ENCODE data around the gene DSG2.

Gene DSG2

DNA sequence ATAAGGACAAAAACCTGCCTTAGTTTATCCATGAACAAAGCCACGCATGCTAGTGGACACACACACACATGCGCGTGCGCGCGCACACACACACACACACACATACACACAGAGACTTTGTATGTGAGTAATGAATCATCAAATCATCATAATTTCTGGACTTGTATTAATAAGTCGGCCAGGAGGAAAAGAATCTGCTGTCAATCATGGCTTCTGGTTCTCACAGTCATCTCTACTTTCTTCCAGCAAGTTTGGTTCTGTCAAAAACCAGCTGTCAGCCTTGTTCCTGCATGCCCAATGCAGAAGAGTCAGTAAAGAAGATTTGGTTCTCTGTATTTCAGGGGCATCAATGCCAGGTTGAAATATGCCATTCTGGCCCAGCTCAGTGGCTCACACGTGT, 92.6 kb downstream of the DSG2 start:
- DNase-seq (ENCODE audit: low read depth), result no peak

DNA sequence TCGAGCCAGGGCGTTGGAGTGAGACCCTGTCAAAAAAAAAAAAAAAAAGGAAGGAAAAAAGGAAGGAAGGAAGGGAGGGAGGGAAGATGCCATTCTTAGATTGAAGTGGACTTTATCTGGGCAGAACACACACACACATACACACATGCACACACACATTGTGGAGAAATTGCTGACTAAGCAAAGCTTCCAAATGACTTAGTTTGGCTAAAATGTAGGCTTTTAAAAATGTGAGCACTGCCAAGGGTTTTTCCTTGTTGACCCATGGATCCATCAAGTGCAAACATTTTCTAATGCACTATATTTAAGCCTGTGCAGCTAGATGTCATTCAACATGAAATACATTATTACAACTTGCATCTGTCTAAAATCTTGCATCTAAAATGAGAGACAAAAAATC, 93.1 kb downstream of the DSG2 start:
- no peak for DNase-seq (ENCODE audit: low read depth)

DNA sequence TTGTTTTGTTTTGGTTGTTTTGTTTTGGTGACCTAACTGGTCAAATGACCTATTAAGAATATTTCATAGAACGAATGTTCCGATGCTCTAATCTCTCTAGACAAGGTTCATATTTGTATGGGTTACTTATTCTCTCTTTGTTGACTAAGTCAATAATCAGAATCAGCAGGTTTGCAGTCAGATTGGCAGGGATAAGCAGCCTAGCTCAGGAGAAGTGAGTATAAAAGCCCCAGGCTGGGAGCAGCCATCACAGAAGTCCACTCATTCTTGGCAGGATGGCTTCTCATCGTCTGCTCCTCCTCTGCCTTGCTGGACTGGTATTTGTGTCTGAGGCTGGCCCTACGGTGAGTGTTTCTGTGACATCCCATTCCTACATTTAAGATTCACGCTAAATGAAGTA, 93.7 kb downstream of the DSG2 start, which contains the start of gene TTR:
TSS of gene TTR (plus strand) at position 250 of the 400 bp plus-strand sequence. CDS start at position 276, 26 bp downstream.
- DNase-seq (ENCODE audit: low read depth), result no peak

DNA sequence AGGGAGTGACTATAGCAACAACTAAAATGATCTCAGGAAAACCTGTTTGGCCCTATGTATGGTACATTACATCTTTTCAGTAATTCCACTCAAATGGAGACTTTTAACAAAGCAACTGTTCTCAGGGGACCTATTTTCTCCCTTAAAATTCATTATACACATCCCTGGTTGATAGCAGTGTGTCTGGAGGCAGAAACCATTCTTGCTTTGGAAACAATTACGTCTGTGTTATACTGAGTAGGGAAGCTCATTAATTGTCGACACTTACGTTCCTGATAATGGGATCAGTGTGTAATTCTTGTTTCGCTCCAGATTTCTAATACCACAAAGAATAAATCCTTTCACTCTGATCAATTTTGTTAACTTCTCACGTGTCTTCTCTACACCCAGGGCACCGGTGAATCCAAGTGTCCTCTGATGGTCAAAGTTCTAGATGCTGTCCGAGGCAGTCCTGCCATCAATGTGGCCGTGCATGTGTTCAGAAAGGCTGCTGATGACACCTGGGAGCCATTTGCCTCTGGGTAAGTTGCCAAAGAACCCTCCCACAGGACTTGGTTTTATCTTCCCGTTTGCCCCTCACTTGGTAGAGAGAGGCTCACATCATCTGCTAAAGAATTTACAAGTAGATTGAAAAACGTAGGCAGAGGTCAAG, 94.7 kb downstream of the DSG2 start:
- no peak for DNase-seq (ENCODE audit: low read depth)

DNA sequence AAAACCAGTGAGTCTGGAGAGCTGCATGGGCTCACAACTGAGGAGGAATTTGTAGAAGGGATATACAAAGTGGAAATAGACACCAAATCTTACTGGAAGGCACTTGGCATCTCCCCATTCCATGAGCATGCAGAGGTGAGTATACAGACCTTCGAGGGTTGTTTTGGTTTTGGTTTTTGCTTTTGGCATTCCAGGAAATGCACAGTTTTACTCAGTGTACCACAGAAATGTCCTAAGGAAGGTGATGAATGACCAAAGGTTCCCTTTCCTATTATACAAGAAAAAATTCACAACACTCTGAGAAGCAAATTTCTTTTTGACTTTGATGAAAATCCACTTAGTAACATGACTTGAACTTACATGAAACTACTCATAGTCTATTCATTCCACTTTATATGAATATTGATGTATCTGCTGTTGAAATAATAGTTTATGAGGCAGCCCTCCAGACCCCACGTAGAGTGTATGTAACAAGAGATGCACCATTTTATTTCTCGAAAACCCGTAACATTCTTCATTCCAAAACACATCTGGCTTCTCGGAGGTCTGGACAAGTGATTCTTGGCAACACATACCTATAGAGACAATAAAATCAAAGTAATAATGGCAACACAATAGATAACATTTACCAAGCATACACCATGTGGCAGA, 97.3 kb downstream of the DSG2 start:
- no peak for DNase-seq (ENCODE audit: low read depth)

DNA sequence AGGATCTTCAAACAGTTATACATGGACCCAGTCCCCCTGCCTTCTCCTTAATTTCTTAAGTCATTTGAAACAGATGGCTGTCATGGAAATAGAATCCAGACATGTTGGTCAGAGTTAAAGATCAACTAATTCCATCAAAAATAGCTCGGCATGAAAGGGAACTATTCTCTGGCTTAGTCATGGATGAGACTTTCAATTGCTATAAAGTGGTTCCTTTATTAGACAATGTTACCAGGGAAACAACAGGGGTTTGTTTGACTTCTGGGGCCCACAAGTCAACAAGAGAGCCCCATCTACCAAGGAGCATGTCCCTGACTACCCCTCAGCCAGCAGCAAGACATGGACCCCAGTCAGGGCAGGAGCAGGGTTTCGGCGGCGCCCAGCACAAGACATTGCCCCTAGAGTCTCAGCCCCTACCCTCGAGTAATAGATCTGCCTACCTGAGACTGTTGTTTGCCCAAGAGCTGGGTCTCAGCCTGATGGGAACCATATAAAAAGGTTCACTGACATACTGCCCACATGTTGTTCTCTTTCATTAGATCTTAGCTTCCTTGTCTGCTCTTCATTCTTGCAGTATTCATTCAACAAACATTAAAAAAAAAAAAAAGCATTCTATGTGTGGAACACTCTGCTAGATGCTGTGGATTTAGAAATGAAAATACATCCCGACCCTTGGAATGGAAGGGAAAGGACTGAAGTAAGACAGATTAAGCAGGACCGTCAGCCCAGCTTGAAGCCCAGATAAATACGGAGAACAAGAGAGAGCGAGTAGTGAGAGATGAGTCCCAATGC, 98.3 kb downstream of the DSG2 start:
- no peak for DNase-seq (ENCODE audit: low read depth)

DNA sequence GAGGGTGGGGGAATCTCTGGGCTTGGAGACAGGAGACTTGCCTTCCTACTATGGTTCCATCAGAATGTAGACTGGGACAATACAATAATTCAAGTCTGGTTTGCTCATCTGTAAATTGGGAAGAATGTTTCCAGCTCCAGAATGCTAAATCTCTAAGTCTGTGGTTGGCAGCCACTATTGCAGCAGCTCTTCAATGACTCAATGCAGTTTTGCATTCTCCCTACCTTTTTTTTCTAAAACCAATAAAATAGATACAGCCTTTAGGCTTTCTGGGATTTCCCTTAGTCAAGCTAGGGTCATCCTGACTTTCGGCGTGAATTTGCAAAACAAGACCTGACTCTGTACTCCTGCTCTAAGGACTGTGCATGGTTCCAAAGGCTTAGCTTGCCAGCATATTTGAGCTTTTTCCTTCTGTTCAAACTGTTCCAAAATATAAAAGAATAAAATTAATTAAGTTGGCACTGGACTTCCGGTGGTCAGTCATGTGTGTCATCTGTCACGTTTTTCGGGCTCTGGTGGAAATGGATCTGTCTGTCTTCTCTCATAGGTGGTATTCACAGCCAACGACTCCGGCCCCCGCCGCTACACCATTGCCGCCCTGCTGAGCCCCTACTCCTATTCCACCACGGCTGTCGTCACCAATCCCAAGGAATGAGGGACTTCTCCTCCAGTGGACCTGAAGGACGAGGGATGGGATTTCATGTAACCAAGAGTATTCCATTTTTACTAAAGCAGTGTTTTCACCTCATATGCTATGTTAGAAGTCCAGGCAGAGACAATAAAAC, 100.2 kb downstream of the DSG2 start:
- no peak for DNase-seq (ENCODE audit: low read depth)
